HL-60 (cell line): Measurements from ENCODE around the gene ENTPD1.
"Not testable (repeated sequence)": the region's sequence is repeated elsewhere in the genome, so short reads cannot be mapped to it uniquely, and the experiment has no call there.

Source experiments
- DNase-seq, 2 experiments: peaks; one replicate each; pipeline ENCODE4 v3.0.0-alpha.2; 2010 to 2020; ENCODE audit warnings: low read depth in 1 of 2, low spot score in 1 of 2
- H3K27ac ChIP-seq: fragments of 250-450 bp; sonication (Bioruptor Pico); replicated peaks from 2 replicates; pipeline ENCODE4 v1.5.1; 2020; ENCODE audit warnings: mild to moderate bottlenecking, moderate library complexity
- H3K27me3 ChIP-seq: fragments of 250-450 bp; sonication (Bioruptor Pico); 2 replicates; pipeline ENCODE4 v1.5.1; 2021; ENCODE audit warnings: mild to moderate bottlenecking, moderate library complexity; ENCODE audit not compliant: insufficient read depth, poor library complexity, severe bottlenecking
- H3K4me3 ChIP-seq: replicated peaks from 2 replicates; pipeline ENCODE4 v1.5.1; 2011; ENCODE audit warnings: mild to moderate bottlenecking, control low read depth, low read length; ENCODE audit not compliant: insufficient read depth
- CTCF ChIP-seq: IDR thresholded peaks from one replicate; pipeline ENCODE4 v1.5.1; 2011; ENCODE audit warnings: low read length, control low read depth, inconsistent platforms; ENCODE audit not compliant: insufficient read depth
- GABPA ChIP-seq: IDR thresholded peaks from 2 replicates; pipeline ENCODE4 v1.6.1; 2012; ENCODE audit warnings: low read depth
- POLR2AphosphoS5 ChIP-seq: IDR thresholded peaks from 2 replicates; pipeline ENCODE4 v1.6.1; 2012; ENCODE audit warnings: low read depth
- REST ChIP-seq: IDR thresholded peaks from 2 replicates; pipeline ENCODE4 v1.6.1; 2012; ENCODE audit warnings: low read depth; ENCODE audit not compliant: insufficient replicate concordance
- SPI1 ChIP-seq: IDR thresholded peaks from 2 replicates; pipeline ENCODE4 v1.6.1; 2012; ENCODE audit warnings: low read depth, mild to moderate bottlenecking, borderline replicate concordance

Gene ENTPD1

DNA sequence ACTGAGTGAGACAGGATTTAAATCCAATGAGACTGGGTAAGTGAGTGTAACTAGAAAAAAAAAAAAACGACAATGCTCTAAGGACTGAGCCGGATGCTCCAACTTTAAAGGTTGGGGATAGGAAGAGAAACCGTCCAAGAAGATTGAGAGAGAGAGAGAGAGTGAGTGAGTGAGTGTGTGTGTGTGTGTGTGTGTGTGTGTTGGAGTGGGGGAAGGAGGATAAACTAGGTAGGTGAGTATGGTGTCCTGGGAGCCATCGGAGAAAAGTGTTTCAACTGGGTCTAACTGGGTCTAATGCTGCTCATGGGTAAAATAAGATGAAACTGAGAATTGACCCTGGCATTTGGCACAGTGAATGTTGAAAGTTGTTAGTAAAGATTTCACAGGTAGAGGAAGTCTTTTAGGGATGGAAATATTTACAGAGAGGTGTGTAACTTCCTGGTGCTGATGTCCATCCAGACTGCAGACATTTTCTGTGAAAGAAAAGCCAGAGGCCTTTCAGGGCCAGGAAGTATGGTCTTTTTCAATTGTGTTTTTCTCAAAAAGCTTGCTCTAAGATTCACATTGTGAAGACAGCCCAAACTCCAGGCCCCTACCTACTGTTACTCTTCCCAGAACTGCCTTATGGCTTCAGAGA, 14.2 kb downstream of the ENTPD1 start:
- DNase-seq = no peak
- TF ChIP-seq SPI1 = no peak
- TF ChIP-seq GABPA = no peak
- no peak for TF ChIP-seq CTCF
- Histone ChIP-seq H3K27ac (no peak overlapping the region), H3K4me3 (no peak overlapping the region), H3K27me3 (no peaks in the 10 kb centered on the region)

GRCh38 chr10:95773454-95773853, 17.5 kb downstream of the ENTPD1 start:
- H3K4me3 ChIP-seq, H3K27ac ChIP-seq, H3K27me3 ChIP-seq, DNase-seq: not testable (repeated sequence)

DNA sequence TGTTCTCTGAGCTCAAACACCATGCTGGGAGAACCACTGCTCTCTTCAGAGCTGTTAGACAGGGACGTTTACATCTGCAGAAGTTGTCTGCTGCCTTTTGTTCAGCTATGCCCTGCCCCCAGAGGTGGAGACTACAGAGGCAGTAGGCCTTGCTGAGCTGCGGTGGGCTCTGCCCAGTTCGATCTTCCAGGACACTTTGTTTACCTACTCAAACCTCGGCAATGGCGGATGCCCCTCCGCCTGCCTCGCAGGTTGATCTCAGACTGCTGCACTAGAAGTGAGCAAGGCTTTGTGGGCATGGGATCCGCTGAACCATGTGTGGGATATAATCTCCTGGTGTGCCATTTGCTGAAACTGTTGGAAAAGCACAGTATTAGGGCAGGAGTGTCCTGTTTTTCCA, 21.7 kb downstream of the ENTPD1 start:
- not testable (repeated sequence) for H3K27me3 ChIP-seq, H3K4me3 ChIP-seq, H3K27ac ChIP-seq, DNase-seq

- no peak overlapping the region for H3K4me3 ChIP-seq
- peak in 1 of 2 experiments; percentile 27 for DNase-seq
- TF ChIP-seq SPI1 = peak; percentile 73
- TF ChIP-seq POLR2AphosphoS5 = no peak
- no peaks in the 10 kb centered on the region for H3K27me3 ChIP-seq
- 0 out of 2 replicates have a peak overlapping the region, but pooled peaks have one; percentile 3 for H3K27ac ChIP-seq
Measured at GRCh38 chr10:95782318-95782717, 26.4 kb downstream of the ENTPD1 start.

DNA sequence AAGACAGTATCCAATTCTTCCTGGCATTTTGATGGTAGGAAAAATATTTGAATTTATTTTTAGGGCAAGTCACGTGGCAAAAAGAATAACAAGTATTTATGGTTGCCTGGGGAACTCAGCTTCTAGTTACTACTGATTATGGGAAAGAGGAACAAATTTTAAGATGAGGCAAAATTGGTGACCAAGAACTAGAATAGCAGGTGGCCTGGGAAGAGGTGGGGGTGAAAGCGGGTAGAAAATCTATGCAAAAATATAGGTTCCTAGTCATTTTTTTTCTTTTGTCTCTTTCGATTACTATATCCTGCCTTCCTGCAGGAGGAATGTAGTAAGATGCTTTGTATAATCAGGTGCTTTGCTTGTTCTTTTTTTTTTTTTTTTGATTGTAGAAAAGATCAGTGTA, 27.8 kb downstream of the ENTPD1 start:
- peak in 1 of 2 experiments; percentile 22 for DNase-seq
- H3K27ac ChIP-seq = peak overlapping the region; percentile 64
- TF ChIP-seq REST (no peak), SPI1 (no peak), GABPA (no peak), CTCF (no peak), POLR2AphosphoS5 (no peak)
- H3K27me3 ChIP-seq = no peaks in the 10 kb centered on the region
- no peak overlapping the region for H3K4me3 ChIP-seq

DNA sequence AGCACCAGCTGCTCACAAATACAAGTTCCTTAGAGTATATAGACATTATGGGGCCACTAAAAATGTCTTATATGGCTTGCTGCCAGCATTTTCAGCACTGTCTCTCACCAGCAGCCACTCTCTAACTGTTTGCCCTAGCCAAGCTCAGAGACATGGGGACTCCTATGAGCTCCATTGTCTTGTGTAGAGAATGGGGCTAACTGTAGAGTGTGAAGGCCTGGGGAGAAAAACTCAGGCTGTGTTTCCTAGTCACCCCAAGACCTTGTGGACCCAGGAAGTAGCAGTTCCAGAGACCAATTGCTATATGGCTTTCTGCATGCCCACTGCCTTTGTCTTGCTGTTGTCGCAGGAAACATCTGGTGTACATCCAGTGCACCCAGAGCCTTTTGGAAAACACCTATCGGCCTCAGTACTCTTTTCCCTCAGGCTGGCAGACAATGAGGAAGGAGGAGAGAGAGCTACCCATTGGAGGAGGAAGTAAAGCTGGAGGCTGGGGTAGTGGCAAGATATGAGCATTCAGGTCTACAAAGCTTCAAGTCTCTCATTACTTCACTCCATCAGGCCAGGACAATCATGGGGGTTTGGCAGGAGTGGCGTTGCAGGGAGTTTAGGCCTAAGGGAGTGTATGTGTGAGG, 28.4 kb downstream of the ENTPD1 start:
- Histone ChIP-seq H3K27me3 (no peaks in the 10 kb centered on the region), H3K27ac (peak overlapping the region; percentile 39), H3K4me3 (no peak overlapping the region)
- no peak for TF ChIP-seq POLR2AphosphoS5
- TF ChIP-seq REST = no peak
- no peak for TF ChIP-seq CTCF
- TF ChIP-seq GABPA = no peak
- TF ChIP-seq SPI1 = no peak
- peak in 1 of 2 experiments; percentile 48 for DNase-seq
